DMS114 treated with DMSO at 0.1 percent for 48 hours (cell line): Measurements from ENCODE around the gene TMA16.

Source experiments
- DNase-seq: peaks from one replicate; lab custom pipeline; 2025; ENCODE audit not compliant: unreplicated experiment; lab: John Stamatoyannopoulos, UW

The TMA16 gene

DNA sequence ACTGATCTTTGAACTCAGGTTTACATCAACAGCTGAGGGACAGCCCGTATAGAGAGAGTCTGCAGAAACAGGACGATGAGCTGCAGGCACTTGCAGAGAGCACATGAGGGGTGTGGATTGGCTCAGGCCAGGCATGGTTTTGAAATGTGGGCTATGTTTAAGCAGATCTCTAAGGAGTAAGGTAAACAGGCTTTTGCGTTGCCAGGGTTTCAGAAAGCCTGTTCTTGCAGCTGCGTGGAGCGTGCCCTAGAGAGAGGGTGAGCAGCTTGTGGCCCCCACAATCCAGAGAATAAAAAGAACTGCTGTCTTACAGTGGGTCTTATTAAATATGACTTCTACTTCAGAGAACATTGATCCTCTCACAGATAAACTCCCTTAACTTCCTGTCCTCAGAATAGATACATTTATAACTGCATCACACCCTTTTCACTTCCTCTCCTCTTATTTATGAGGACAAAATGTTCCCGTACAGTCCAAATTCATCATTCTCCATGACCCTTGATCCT, 64.1 kb downstream of the TMA16 start:
- no peak for DNase-seq

DNA sequence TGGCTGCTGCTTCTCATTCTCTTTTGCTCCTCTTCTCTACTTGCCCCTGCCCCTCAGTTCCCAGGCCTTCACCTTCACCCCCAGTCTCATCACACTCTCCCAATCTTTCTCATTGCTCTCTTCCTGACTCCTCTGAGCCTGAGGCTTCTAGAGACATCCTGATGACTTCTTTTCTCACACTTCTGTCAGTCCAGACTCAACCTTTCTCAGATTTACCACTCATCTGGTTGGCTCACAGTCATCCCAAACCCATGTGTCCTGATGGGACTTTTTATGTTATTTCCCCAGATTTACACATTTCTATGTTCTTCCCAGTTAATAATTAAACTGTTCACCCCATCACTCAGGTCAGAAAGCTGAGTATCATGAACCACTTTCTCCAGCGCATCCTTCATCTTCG, 68.0 kb downstream of the TMA16 start:
- DNase-seq = no peak

DNA sequence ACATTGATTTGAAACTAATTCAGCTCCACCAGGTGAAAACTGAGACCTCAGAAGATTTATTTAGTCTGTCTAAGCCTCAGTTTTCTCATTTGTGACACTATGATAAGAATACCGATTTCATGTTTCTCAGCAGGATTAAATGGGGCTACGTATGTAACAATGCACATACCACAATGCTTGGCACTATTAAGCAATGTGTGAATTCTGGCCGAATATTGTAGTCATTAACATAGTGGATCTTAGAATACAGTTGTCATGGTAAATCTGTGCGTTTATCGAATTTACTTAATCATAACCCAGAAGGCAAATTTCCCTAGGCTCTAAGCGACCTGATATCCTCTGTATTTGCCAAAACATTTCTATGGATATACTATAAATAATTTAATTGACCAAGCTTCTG, 69.1 kb downstream of the TMA16 start:
- DNase-seq = no peak

DNA sequence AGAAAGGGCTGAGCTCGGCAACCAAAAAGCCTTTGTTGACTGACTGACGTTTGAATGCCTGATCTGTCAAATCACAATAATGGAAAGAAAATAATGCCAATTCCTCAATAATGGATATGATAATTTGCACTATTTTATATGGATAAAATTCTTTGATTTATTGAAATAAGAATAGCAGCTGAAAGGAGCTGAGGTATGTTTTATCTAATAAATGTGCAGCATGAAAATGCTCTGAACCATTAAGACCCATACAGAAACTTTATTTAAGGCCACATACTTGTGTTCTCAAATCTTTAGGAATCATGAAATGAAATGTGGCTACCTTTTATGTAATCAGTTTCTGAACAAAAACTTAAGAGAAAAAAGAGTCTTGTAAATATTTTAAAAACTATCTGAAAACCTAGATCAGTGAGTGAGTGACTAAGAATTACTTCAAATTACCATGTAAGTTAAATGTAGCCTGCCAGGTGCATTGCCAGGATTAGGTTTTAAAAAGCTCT, 69.8 kb downstream of the TMA16 start:
- DNase-seq = no peak

DNA sequence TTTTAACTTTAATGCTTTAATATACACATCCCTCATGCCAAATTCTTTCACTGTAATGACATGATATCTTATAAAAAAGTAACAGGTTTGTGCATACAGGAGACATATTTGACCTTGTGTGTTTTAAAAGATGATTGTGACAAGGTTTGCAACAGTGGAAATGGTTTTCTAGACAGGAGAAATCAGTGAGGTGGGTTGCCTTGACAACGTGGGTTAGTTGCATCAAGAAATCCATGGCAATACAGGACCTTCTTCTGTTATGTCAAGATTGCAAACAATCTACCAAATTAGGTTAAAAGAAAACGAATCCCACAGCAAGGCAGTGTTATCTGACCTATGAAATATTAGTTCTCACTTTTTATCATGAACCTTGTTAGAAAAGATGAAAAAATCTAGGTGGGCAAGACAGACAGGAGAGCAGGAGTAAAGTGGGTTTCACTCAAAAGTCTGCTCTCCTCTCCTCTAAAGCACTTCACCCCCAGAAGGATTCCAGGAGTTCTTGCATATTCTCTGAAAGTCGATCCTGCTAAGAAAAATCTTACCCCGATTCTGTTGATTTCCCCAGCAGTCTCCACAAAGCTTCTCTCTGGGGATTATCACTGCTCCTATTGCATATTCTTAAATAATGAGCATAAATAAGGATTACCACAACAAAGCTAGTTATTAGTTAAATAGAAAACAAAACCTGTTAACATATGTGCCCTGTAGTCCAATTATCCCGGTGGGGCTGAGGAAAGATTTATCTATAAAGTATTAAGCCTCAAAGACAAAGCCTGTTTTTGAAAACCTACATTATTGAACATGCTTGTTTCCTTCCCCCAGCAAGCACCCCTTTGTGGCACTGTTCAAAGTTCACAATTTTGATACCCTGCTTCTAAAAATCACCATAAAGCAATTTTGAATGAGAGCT, 71.0 kb downstream of the TMA16 start:
- no peak for DNase-seq

DNA sequence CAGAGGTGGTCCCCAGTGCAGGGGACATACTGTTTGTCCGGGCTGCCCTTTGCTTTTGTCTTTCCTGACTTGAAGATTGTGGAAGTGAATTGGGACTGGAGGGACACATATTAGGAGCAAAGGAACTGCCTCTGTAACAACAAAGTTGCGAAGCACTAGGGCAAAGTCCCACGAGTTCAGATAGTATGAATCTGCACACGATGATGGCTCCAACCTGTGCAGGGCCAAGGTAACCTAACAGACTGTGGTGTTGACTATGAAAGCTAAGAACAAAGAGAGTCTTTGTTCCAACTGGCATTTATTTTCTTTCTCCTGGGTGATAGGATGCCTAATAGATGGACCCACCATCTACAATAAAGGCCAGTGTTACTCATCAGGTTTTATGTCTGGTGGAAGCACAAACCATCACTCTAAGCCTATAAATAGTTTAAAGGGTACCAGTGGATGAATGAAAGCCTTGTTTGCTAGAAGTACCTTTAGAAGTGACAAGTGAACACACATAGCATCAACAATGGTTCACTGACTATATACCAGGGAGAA, 71.8 kb downstream of the TMA16 start:
- no peak for DNase-seq

DNA sequence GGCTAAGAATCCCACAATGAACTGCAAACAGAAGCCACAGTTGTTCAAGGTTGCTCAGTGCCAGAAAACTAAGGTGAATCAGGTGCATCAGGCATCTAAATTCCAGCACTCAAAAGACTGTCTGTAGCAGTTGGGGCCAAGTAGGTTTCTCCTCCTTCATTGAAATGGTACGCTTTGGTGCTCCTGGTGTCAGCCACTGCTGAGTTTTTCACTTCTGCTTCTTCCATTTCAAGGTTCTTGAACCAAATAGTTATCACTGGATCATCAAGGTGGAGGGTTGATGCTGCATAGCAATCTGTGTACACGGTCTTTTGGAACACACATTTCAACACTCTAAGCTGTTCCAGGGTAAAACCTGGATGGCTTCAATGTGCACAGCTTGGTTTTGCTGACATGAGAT, 74.4 kb downstream of the TMA16 start:
- no peak for DNase-seq
